H1 (cell line): ENCODE data around the gene DOCK1.
A peak's percentile ranks its signal among the peaks of the same experiment; 100 is the strongest.

Experiments used
- CEBPB ChIP-seq: IDR thresholded peaks from 2 replicates; pipeline ENCODE4 v1.6.1; 2012; ENCODE audit warnings: low read depth, low read length
- EZH2 ChIP-seq: fragments of 200-600 bp; sonication (generic); IDR thresholded peaks from 2 replicates; pipeline ENCODE4 v1.7.1; 2012; ENCODE audit warnings: low read depth, mild to moderate bottlenecking, moderate library complexity, low read length, inconsistent platforms; ENCODE audit not compliant: severe bottlenecking
- KDM4A ChIP-seq: IDR thresholded peaks from one replicate; pipeline ENCODE4 v1.7.1; 2012; ENCODE audit warnings: low read depth, mild to moderate bottlenecking, moderate library complexity, low read length, inconsistent platforms; ENCODE audit not compliant: severe bottlenecking
- POLR2A ChIP-seq, 2 experiments: IDR thresholded peaks; 1 replicate in 1 of 2; 2 replicates in 1 of 2; pipeline ENCODE4 v1.6.1; 2011; ENCODE audit warnings: low read depth in 2 of 2, low read length in 2 of 2, mild to moderate bottlenecking in 2 of 2; ENCODE audit errors: control extremely low read depth in 1 of 2
- POU5F1 ChIP-seq: IDR thresholded peaks from 2 replicates; pipeline ENCODE4 v1.6.1; 2011; ENCODE audit warnings: low read depth, mild to moderate bottlenecking, low read length, moderate library complexity
- RAD21 ChIP-seq, 2 experiments: IDR thresholded peaks in 1 of 2; conservative IDR thresholded peaks in 1 of 2; 2 replicates each; pipeline ENCODE4 v1.6.1; 2011; ENCODE audit warnings: low read depth in 2 of 2, low read length in 2 of 2, improper control_type of control experiment in 1 of 2, inconsistent platforms in 1 of 2, mild to moderate bottlenecking in 1 of 2, moderate library complexity in 1 of 2
- TAF1 ChIP-seq: IDR thresholded peaks from 2 replicates; pipeline ENCODE4 v1.6.1; 2011; ENCODE audit warnings: mild to moderate bottlenecking, low read depth, low read length
- TF ChIP-seq, protein P1 (sequence below), 3 experiments: IDR thresholded peaks; 1 replicate in 2 of 3; 2 replicates in 1 of 3; pipeline versions ENCODE4 v1.5.1 to v1.6.1; 2011; ENCODE audit warnings: low read length in 3 of 3, mild to moderate bottlenecking in 3 of 3, inconsistent platforms in 2 of 3, low read depth in 1 of 3, moderate library complexity in 1 of 3; ENCODE audit not compliant: insufficient read depth in 1 of 3; ENCODE audit errors: control extremely low read depth in 1 of 3
- TF ChIP-seq, protein P2 (sequence below): IDR thresholded peaks from 2 replicates; pipeline ENCODE4 v1.6.1; 2011; ENCODE audit warnings: low read depth, mild to moderate bottlenecking, low read length; ENCODE audit not compliant: insufficient read depth

DNA sequence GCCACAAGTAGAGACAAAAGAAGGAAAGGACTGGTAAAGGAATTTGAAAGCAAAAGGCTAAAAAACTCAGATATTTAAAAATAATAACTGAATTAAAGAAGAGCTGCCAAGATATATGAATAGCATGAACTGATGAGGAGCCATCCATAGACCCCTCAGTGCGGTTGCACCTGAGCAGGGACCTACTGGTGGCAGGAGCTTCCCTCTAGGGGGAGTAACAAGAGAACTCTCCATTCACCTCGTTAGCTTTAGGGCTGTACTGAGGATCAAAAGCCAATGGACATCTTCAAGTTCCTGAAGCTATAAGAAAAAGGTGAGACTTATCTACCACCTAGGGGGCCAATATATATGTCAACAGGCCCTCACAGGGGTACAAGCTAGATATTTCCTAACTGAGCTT is 27.8 kb upstream of the DOCK1 start:
- TF ChIP-seq, protein P1, sequence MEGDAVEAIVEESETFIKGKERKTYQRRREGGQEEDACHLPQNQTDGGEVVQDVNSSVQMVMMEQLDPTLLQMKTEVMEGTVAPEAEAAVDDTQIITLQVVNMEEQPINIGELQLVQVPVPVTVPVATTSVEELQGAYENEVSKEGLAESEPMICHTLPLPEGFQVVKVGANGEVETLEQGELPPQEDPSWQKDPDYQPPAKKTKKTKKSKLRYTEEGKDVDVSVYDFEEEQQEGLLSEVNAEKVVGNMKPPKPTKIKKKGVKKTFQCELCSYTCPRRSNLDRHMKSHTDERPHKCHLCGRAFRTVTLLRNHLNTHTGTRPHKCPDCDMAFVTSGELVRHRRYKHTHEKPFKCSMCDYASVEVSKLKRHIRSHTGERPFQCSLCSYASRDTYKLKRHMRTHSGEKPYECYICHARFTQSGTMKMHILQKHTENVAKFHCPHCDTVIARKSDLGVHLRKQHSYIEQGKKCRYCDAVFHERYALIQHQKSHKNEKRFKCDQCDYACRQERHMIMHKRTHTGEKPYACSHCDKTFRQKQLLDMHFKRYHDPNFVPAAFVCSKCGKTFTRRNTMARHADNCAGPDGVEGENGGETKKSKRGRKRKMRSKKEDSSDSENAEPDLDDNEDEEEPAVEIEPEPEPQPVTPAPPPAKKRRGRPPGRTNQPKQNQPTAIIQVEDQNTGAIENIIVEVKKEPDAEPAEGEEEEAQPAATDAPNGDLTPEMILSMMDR (IDR thresholded peaks at IDR 0.05; ENCODE audit: control extremely low read depth in 1 of 3, insufficient read depth in 1 of 3, low read depth in 1 of 3, low read length in 3 of 3), result peak in 2 of 3 experiments; percentile 10 to 17; a peak in 1 of 4 replicates
- TF ChIP-seq POU5F1, result no peak
- TF ChIP-seq RAD21 (IDR thresholded peaks at IDR 0.05 in 1 of 2, conservative IDR thresholded peaks at IDR 0.05 in 1 of 2; ENCODE audit: low read depth in 2 of 2, low read length in 2 of 2), result peak in 1 of 2 experiments; percentile 21; a peak in 1 of 4 replicates
- no peak for TF ChIP-seq TAF1
- TF ChIP-seq POLR2A (IDR thresholded peaks at IDR 0.05; ENCODE audit: control extremely low read depth in 1 of 2, low read depth in 2 of 2, low read length in 2 of 2), result no peak
- no peak for TF ChIP-seq KDM4A
- TF ChIP-seq CEBPB, result no peak
- no peak for TF ChIP-seq EZH2
- TF ChIP-seq, protein P2, sequence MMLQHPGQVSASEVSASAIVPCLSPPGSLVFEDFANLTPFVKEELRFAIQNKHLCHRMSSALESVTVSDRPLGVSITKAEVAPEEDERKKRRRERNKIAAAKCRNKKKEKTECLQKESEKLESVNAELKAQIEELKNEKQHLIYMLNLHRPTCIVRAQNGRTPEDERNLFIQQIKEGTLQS, result no peak
